K562 treated with DMSO at 1 percent for 4 hours (cell line): ENCODE results near the gene CABYR. TPM values are rescaled to one million over a fixed set of nuclear protein-coding genes. Genes with fewer than 3 reads are reported as not detected.

Experiments used
- total RNA-seq: library from RNA; unstranded; fragments of 300-600 nt; gene quantifications from 2 replicates; pipeline ENCODE4 v1.2.3, GENCODE V29; 2022; ENCODE audit not compliant: insufficient read depth

CABYR gene, protein sequence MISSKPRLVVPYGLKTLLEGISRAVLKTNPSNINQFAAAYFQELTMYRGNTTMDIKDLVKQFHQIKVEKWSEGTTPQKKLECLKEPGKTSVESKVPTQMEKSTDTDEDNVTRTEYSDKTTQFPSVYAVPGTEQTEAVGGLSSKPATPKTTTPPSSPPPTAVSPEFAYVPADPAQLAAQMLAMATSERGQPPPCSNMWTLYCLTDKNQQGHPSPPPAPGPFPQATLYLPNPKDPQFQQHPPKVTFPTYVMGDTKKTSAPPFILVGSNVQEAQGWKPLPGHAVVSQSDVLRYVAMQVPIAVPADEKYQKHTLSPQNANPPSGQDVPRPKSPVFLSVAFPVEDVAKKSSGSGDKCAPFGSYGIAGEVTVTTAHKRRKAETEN
- not detected in 2 replicates for total RNA-seq

DNA sequence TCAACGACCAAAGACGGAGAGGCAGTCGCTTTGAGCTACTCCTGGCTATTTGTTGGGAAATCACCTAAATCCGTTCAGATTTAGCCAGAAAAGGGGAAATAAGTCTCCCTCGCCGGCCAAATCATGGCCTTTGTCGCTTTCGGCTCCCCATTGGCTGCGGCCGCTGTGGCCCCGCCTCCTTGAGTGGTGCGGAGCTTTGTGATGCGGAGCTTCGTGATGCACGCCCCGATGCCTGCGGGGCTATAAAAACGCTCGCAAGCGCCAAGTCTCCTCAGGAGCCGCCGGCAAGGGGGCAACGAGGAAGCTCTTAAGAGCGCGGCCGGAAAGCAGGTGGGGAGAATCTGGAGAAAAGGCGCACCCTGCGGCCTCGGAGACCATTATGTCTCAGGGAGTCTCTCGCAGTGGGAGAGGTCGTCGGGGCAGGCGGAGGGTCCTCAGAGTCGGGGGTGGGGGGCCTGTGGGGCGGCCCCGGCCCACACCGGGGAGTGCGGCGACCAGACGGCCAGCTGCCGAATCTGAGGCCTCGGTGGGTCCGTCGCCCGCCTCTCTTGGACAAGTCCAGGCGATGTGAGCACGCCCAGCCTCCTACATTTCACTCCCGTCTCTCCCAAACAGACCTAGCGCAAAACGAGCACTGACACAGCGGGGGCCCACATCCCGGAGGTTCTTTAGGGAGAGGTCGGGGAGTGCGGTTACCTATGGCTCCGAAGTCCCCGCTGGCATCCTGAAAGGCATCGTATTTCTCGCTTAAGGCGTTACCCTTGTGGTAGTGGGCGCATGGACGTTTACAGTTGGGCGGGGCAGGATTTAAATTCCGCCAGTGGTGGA lies at the start of gene CABYR:
Gene CABYR (plus strand): TSS at position 274 of the 828 bp plus-strand sequence. CDS start 4,053 bp downstream, outside the sequence.

Other genes with a start within 250 kb of the CABYR start
- not detected in 2 replicates for gene TTC39C, start 124.3 kb upstream of the CABYR start, total RNA-seq